ENCODE measurements around the gene IL15RA.

DNA sequence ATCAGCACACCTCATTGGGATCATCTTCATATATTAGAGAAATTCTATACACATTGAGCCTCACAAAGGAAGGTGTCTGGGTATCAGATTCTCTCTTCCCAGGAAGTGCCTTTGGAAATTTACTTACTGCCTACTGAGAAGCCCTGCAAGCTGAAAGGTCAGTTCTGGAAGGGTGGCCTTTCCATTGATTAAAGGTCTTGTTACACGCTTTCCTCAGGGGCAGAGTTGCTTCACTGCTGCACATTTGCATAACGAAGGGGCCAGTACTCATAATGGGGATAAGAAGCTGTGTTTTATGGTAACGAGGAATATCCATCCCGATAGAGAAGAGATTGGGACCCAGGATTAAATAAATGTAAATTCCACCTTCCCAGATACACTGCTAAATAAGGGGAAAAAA is 19.4 kb upstream of the IL15RA start:
- TF ChIP-seq, protein P1, sequence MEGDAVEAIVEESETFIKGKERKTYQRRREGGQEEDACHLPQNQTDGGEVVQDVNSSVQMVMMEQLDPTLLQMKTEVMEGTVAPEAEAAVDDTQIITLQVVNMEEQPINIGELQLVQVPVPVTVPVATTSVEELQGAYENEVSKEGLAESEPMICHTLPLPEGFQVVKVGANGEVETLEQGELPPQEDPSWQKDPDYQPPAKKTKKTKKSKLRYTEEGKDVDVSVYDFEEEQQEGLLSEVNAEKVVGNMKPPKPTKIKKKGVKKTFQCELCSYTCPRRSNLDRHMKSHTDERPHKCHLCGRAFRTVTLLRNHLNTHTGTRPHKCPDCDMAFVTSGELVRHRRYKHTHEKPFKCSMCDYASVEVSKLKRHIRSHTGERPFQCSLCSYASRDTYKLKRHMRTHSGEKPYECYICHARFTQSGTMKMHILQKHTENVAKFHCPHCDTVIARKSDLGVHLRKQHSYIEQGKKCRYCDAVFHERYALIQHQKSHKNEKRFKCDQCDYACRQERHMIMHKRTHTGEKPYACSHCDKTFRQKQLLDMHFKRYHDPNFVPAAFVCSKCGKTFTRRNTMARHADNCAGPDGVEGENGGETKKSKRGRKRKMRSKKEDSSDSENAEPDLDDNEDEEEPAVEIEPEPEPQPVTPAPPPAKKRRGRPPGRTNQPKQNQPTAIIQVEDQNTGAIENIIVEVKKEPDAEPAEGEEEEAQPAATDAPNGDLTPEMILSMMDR (IDR thresholded peaks at IDR 0.05): no peak
- TF ChIP-seq POLR2AphosphoS5 (IDR thresholded peaks at IDR 0.05) (no peak), EP300 (IDR thresholded peaks at IDR 0.05) (no peak)

Data from gastroesophageal sphincter (tissue), 3 donors.